GM18951 (cell line): Measurements from ENCODE around the gene TERB1.

Experiments used
- POLR2A ChIP-seq: IDR thresholded peaks from 4 replicates; pipeline ENCODE4 v1.6.1; 2011; ENCODE audit warnings: mild to moderate bottlenecking; ENCODE audit not compliant: insufficient read length, insufficient read depth; ENCODE audit errors: extremely low read depth
- in situ Hi-C: fragments of 300-500 bp; cut with MboI; formaldehyde crosslinking; loops from one replicate; pipeline ENCODE4 v1.12.0; 2022; ENCODE audit warnings: low sequenced_read_pairs, mixed read lengths, inconsistent platforms; ENCODE audit not compliant: unreplicated experiment

The TERB1 gene

DNA sequence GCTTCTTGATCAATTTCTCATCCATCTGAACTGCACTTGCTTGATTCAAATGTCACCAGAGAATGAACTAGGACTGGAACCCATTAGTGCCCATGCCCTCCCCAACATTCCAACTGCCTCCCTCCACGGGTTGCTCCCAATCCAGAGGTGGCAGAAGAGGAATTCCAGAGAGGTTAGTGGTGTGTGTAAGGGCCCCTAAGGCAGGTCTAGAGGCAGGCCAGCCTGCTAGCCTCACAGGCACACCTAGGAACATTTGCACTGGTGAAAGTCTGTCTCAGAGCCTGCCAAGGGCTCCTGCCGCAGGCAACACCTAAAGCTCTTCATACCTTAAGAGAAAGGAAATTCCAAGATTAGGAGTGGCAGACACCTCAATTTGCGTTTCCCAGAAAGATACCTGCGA lies 83.6 kb downstream of the TERB1 start:
- in situ Hi-C loops: no loop called here
- no peak for TF ChIP-seq POLR2A

DNA sequence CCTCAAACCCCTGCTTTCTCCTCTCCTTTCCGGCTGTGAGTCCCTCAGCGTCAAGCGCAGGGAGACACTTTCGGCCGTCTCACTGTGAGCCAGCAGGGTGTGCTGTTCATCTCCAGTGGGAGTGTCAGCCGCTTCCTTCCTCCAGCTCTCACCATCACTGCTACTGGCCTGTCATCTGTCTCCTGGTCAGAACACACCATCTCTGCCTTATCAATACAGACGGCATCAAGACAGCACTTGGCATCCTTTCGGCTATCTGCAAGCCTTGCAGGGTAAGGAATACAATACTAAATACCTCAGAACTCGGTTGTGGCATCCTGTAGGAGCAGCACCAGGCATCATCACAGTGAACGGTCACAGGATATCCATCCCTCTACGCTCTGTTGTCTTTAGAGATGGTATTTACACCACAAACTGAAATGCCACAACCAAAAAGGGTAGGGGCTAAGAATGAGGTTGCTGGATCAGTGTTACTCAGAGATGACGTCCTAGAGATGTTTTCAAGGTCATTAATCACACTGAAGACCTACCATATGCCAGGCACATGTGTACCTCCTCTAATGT lies 84.2 kb downstream of the TERB1 start:
- in situ Hi-C loops: no loop called here
- no peak for TF ChIP-seq POLR2A

DNA sequence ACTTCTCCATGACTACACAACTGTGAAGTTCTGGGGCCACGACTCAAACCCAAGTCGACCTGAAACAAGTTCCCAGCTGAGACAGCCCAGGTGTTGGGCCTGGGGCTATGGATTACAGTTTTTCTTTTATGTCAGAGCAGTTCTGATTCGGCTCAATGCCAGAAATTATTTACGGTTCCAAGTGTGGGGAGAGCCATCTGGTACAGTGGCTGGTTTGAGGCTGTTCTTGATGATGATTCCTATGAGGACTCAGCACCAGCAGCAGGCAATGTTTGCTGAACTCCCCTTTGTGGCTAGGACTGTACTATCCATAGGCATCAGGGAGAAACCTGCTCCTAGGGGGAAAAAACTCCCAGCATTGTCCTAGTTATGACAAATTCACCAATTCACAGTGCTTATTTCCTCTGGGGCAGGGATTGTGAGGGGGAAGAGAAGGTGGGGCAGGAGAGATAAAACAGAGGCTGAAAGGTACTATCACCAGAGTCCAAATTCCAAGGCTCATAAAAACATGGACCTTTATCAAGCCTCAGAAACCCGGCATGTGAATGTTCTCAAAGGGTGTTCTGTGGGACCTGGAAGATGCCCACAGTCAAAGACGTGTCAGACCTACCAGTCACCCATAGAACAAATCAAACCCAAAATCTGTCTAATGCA lies 86.6 kb downstream of the TERB1 start:
- in situ Hi-C loops: no loop called here
- no peak for TF ChIP-seq POLR2A

DNA sequence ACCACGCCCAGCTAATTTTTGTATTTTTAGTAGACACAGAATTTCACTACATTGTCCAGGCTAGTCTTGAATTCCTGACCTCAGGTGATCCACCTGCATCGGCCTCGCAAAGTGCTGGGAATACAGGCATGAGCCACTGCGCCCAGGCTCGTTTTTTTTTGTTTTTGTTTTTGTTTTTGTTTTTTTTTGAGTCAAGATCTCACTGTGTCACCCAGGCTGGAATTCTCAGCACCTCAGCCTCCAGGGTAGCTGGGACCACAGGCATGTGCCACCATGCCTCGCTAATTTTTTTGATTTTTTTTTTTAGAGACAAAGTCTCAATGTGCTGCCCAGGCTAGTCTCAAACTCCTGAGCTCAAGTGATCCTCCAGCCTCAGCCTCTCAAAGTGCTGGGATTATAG lies 87.3 kb downstream of the TERB1 start:
- TF ChIP-seq POLR2A: no peak
- in situ Hi-C loops: no loop called here

DNA sequence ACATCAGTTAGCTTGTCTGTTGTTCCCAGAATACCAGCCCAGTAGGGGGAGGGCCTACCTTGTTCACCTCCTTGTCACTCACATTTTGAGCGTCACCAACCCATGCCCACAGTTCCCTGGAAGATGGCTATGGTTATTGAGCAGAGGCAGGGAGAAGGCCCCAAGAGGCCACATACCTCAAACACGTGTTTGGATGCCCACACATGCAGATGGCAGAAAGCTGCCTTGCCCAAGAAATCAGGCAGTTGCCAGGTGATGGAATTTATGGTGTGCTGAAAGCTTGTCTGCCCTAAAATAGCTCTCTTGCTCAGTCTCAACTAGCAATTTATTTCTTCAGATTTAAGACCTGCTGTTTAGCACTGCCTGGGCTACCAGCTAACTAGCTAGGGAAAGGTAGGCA lies 88.3 kb downstream of the TERB1 start:
- in situ Hi-C loops: no loop called here
- no peak for TF ChIP-seq POLR2A

DNA sequence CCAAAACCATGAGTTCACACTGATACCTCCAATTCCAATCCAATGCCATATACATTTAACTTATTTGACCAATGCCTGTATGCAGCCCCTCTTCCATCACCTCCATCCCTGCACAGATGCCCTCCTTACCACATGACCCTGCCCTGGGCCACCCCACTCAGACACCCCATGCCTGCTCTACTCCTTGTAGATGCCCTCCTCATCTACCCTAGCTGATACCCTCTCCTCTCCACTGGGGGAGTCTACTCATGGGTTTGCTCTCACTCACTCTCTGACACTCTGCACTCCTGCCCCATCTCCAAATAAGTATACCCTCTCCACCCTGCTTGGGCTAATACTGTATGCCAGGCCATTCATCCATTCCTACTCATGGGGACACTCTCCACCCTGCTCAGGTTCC lies 88.9 kb downstream of the TERB1 start:
- no peak for TF ChIP-seq POLR2A
- in situ Hi-C loops: no loop called here

DNA sequence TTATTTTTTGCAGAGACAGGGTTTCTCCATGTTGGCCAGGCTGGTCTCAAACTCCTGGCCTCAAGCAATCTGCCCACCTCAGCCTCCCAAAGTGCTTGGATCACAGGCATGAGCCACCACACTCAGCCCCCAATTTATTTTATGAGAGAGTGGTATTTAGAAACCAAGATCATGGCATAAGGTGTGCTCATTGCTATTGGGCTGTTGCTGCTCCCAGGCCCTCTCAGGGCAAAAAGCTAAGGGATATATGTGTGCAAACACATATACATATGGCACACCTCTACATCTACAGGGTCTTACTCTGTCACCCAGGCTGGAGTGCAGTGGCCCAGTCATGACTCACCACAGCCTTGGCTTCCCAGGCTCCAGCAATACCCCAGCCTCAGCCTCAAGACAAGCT lies 89.8 kb downstream of the TERB1 start:
- in situ Hi-C loops: no loop called here
- no peak for TF ChIP-seq POLR2A

DNA sequence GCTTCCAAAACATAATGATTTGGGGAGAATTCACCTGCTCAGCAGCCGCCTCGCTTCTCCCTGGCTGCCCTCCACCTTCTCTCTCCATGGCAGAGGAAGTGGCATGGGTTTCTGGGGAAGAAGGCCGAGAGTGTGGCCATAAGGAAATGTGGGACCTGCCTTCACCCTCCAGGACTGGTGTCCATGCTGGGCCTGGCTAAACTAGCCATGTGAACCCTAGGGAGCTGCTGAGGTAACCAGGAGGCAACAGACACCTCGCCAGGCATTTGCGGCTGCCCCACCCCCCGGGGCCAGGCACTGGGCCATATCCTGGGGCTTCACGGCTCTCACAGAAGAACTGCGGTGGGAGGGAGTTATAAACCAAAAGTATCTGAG lies 94.9 kb downstream of the TERB1 start:
- no peak for TF ChIP-seq POLR2A
- in situ Hi-C loops: no loop called here

DNA sequence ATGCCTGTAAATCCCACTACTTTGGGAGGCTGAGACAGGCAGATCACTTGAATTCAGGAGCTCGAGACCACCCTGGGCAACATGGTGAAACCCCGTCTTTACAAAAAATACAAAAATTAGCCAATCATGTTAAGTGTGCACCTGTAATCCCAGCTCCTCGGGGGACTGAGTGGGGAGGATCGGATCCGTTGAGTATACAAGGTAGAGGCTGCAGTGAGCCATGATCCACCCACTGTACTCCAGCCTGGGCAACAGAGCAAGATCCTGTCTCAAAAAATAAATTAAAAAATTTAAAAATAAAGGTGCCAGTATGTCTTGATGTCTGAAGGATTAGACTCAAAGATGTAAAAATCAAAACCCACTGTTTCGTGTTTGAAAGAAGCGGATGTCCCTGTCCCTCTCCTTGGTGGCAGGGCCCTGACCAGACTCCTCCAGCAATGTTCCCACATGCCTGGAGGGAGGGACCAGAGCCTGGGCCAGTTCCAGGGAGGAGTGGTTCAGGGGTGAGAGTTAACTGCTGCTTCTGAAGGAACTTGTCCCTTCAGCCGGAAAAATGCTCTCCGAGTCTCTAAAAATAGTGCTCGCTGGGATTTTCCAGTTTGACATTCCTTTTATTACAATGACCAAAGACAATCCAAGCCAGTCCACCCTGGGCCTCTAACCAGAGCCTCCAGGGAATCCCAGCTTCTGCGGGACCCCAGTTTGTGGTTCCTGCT lies 95.4 kb downstream of the TERB1 start:
- TF ChIP-seq POLR2A: no peak
- in situ Hi-C loops: no loop called here
